Immature natural killer cell (primary cell): ENCODE measurements around the gene HTR2A. TPM values are rescaled to one million over a fixed set of nuclear protein-coding genes. Genes with fewer than 3 reads are reported as not detected.

Source experiments
- DNase-seq, 3 donors: peaks; one replicate each; pipeline ENCODE4 v3.0.0; 2022; ENCODE audit warnings: mixed read lengths in 1 of 3
- H3K27ac Mint-ChIP-seq, 6 donors: one replicate each; pipeline ENCODE4 v1.8.0; 2020; ENCODE audit warnings: mixed read lengths in 6 of 6, mild to moderate bottlenecking in 5 of 6, inconsistent platforms in 4 of 6, moderate library complexity in 3 of 6
- H3K27me3 Mint-ChIP-seq, 3 donors: one replicate each; pipeline ENCODE4 v1.8.0; 2020 to 2021; ENCODE audit warnings: low read depth in 3 of 3, mild to moderate bottlenecking in 3 of 3, mixed read lengths in 3 of 3, moderate library complexity in 3 of 3, inconsistent platforms in 1 of 3
- H3K36me3 Mint-ChIP-seq, 3 donors: one replicate each; pipeline ENCODE4 v1.8.0; 2020; ENCODE audit warnings: mixed read lengths in 3 of 3, inconsistent platforms in 2 of 3, mild to moderate bottlenecking in 2 of 3
- H3K4me1 Mint-ChIP-seq, 2 donors: one replicate each; pipeline ENCODE4 v1.8.0; 2020; ENCODE audit warnings: inconsistent platforms in 2 of 2, mild to moderate bottlenecking in 2 of 2, mixed read lengths in 2 of 2, moderate library complexity in 1 of 2
- H3K4me3 Mint-ChIP-seq, 5 donors: one replicate each; pipeline ENCODE4 v1.8.0; 2020; ENCODE audit warnings: mild to moderate bottlenecking in 5 of 5, mixed read lengths in 5 of 5, inconsistent platforms in 3 of 5, moderate library complexity in 3 of 5
- H3K9me3 Mint-ChIP-seq, 6 donors: one replicate each; pipeline ENCODE4 v1.8.0; 2020; ENCODE audit warnings: mild to moderate bottlenecking in 6 of 6, mixed read lengths in 6 of 6, inconsistent platforms in 4 of 6, moderate library complexity in 3 of 6
- polyA plus RNA-seq, 3 donors: library from polyadenylated mRNA; unstranded; fragments of 300-500 nt; fragmentation: Illumina TruSeq; gene quantifications; one replicate each; pipeline ENCODE4 v1.2.3, GENCODE V29; 2021

Gene HTR2A
- polyA plus RNA-seq, 3 donors from 2014 or later, result not detected

- Mint-ChIP-seq H3K27ac (no peak overlapping the region), H3K4me3 (no peak overlapping the region), H3K27me3 (peaks cover 10 to 19% (median 12%) of the 10 kb centered on the region in 3 donors), H3K9me3 (no peaks in the 10 kb centered on the region), H3K4me1 (peaks cover 16 to 29% of the 10 kb centered on the region in 2 donors), H3K36me3 (no peaks in the 10 kb centered on the region)
- no peak for DNase-seq
These were observed 1.5 kb downstream of the HTR2A start for GRCh38 chr13:46895381-46895780.

GRCh38 chr13:46894568-46894967 lies 2.3 kb downstream of the HTR2A start:
- Mint-ChIP-seq H3K36me3 (no peaks in the 10 kb centered on the region), H3K9me3 (no peaks in the 10 kb centered on the region), H3K27me3 (peaks cover 9 to 20% (median 10%) of the 10 kb centered on the region in 3 donors), H3K4me3 (peak overlapping the region; percentile 32 to 69 (median 61)), H3K27ac (no peak overlapping the region), H3K4me1 (peaks cover 16 to 29% of the 10 kb centered on the region in 2 donors)
- no peak for DNase-seq

- H3K4me1 Mint-ChIP-seq, result peaks cover 16 to 29% of the 10 kb centered on the region in 2 donors
- peak; percentile 37 to 56 (median 52) for DNase-seq
- H3K9me3 Mint-ChIP-seq, result no peaks in the 10 kb centered on the region
- H3K27me3 Mint-ChIP-seq, result peaks cover 9 to 24% (median 10%) of the 10 kb centered on the region in 3 donors
- no peaks in the 10 kb centered on the region for H3K36me3 Mint-ChIP-seq
- no peak overlapping the region for H3K27ac Mint-ChIP-seq
- peak overlapping the region; percentile 55 to 75 (median 71) for H3K4me3 Mint-ChIP-seq
These were observed 2.9 kb downstream of the HTR2A start for GRCh38 chr13:46893798-46894560.

- Mint-ChIP-seq H3K27ac (no peak overlapping the region), H3K4me3 (peak overlapping the region; percentile 55 to 75 (median 71)), H3K9me3 (no peaks in the 10 kb centered on the region), H3K27me3 (peaks cover 9 to 25% (median 10%) of the 10 kb centered on the region in 3 donors), H3K36me3 (no peaks in the 10 kb centered on the region), H3K4me1 (peaks cover 16 to 29% of the 10 kb centered on the region in 2 donors)
- no peak for DNase-seq
These were observed 3.6 kb downstream of the HTR2A start for GRCh38 chr13:46893221-46893740.

GRCh38 chr13:46885018-46885417 lies 11.8 kb downstream of the HTR2A start:
- H3K4me1 Mint-ChIP-seq, result no peaks in the 10 kb centered on the region
- H3K36me3 Mint-ChIP-seq, result no peaks in the 10 kb centered on the region
- H3K9me3 Mint-ChIP-seq, result peaks cover 0 to 2% (median 0%) of the 10 kb centered on the region in 6 donors
- H3K27me3 Mint-ChIP-seq, result peaks cover 0 to 13% (median 8%) of the 10 kb centered on the region in 3 donors
- no peak for DNase-seq
- H3K27ac Mint-ChIP-seq, result no peak overlapping the region
- H3K4me3 Mint-ChIP-seq, result no peak overlapping the region

GRCh38 chr13:46884531-46884930 lies 12.3 kb downstream of the HTR2A start:
- H3K4me1 Mint-ChIP-seq, result no peaks in the 10 kb centered on the region
- H3K9me3 Mint-ChIP-seq, result peaks cover 0 to 2% (median 0%) of the 10 kb centered on the region in 6 donors
- H3K36me3 Mint-ChIP-seq, result no peaks in the 10 kb centered on the region
- H3K27ac Mint-ChIP-seq, result no peak overlapping the region
- H3K27me3 Mint-ChIP-seq, result peaks cover 0 to 16% (median 7%) of the 10 kb centered on the region in 3 donors
- no peak for DNase-seq
- H3K4me3 Mint-ChIP-seq, result no peak overlapping the region

- no peak for DNase-seq
- no peaks in the 10 kb centered on the region for H3K4me1 Mint-ChIP-seq
- H3K27me3 Mint-ChIP-seq, result peaks cover 4 to 20% (median 6%) of the 10 kb centered on the region in 3 donors
- H3K4me3 Mint-ChIP-seq, result no peak overlapping the region
- H3K9me3 Mint-ChIP-seq, result peaks cover 0 to 4% (median 0%) of the 10 kb centered on the region in 6 donors
- no peak overlapping the region for H3K27ac Mint-ChIP-seq
- no peaks in the 10 kb centered on the region for H3K36me3 Mint-ChIP-seq
These were observed 15.2 kb downstream of the HTR2A start for GRCh38 chr13:46881621-46882020.

GRCh38 chr13:46874006-46874405 lies 22.8 kb downstream of the HTR2A start:
- no peaks in the 10 kb centered on the region for H3K4me1 Mint-ChIP-seq
- peaks cover 0 to 3% (median 0%) of the 10 kb centered on the region in 6 donors for H3K9me3 Mint-ChIP-seq
- no peak overlapping the region for H3K4me3 Mint-ChIP-seq
- H3K36me3 Mint-ChIP-seq, result no peaks in the 10 kb centered on the region
- no peak overlapping the region for H3K27ac Mint-ChIP-seq
- H3K27me3 Mint-ChIP-seq, result peaks cover 0 to 5% (median 4%) of the 10 kb centered on the region in 3 donors
- no peak for DNase-seq

- DNase-seq, result no peak
- Mint-ChIP-seq H3K9me3 (no peaks in the 10 kb centered on the region), H3K27me3 (peaks cover 0 to 3% (median 3%) of the 10 kb centered on the region in 3 donors), H3K27ac (no peak overlapping the region), H3K36me3 (no peaks in the 10 kb centered on the region), H3K4me3 (no peak overlapping the region), H3K4me1 (no peaks in the 10 kb centered on the region)
These were observed 25.3 kb downstream of the HTR2A start for GRCh38 chr13:46871557-46871956.

- Mint-ChIP-seq H3K36me3 (no peaks in the 10 kb centered on the region), H3K27me3 (peaks cover 0 to 4% (median 3%) of the 10 kb centered on the region in 3 donors), H3K4me1 (no peaks in the 10 kb centered on the region), H3K4me3 (no peak overlapping the region), H3K27ac (no peak overlapping the region), H3K9me3 (no peaks in the 10 kb centered on the region)
- no peak for DNase-seq
These were observed 28.8 kb downstream of the HTR2A start for GRCh38 chr13:46868091-46868490.

GRCh38 chr13:46866150-46866549 lies 30.7 kb downstream of the HTR2A start:
- Mint-ChIP-seq H3K4me3 (no peak overlapping the region), H3K4me1 (no peaks in the 10 kb centered on the region), H3K27me3 (peaks cover 0 to 5% (median 3%) of the 10 kb centered on the region in 3 donors), H3K36me3 (no peaks in the 10 kb centered on the region), H3K9me3 (no peaks in the 10 kb centered on the region), H3K27ac (no peak overlapping the region)
- no peak for DNase-seq

- no peaks in the 10 kb centered on the region for H3K4me1 Mint-ChIP-seq
- H3K27ac Mint-ChIP-seq, result no peak overlapping the region
- no peaks in the 10 kb centered on the region for H3K9me3 Mint-ChIP-seq
- DNase-seq, result no peak
- H3K4me3 Mint-ChIP-seq, result no peak overlapping the region
- H3K27me3 Mint-ChIP-seq, result peaks cover 0 to 5% (median 3%) of the 10 kb centered on the region in 3 donors
- H3K36me3 Mint-ChIP-seq, result no peaks in the 10 kb centered on the region
These were observed 31.9 kb downstream of the HTR2A start for GRCh38 chr13:46864941-46865340.

- Mint-ChIP-seq H3K4me3 (no peak overlapping the region), H3K27ac (no peak overlapping the region), H3K9me3 (no peaks in the 10 kb centered on the region), H3K27me3 (peaks cover 0 to 11% (median 0%) of the 10 kb centered on the region in 3 donors), H3K36me3 (no peaks in the 10 kb centered on the region), H3K4me1 (no peaks in the 10 kb centered on the region)
- DNase-seq, result no peak
These were observed 34.9 kb downstream of the HTR2A start for GRCh38 chr13:46861959-46862358.

- no peaks in the 10 kb centered on the region for H3K36me3 Mint-ChIP-seq
- no peaks in the 10 kb centered on the region for H3K4me1 Mint-ChIP-seq
- DNase-seq, result no peak
- no peak overlapping the region for H3K4me3 Mint-ChIP-seq
- H3K27ac Mint-ChIP-seq, result no peak overlapping the region
- H3K9me3 Mint-ChIP-seq, result peaks cover 0 to 1% (median 0%) of the 10 kb centered on the region in 6 donors
- peaks cover 0 to 11% (median 0%) of the 10 kb centered on the region in 3 donors for H3K27me3 Mint-ChIP-seq
These were observed 36.1 kb downstream of the HTR2A start for GRCh38 chr13:46860722-46861121.
